ENCODE results near the gene DZIP1L. TPM values are rescaled to one million over a fixed set of nuclear protein-coding genes. Genes with fewer than 3 reads are reported as not detected.

The DZIP1L gene
- total RNA-seq, 1 experiment from 2014 or later: 10.4 TPM

- no peaks in the 10 kb centered on the region for H4K20me1 ChIP-seq (ENCODE audit: control insufficient read depth, insufficient read depth, insufficient read length)
- H3K4me1 ChIP-seq (ENCODE audit: insufficient read depth, low read length): no peaks in the 10 kb centered on the region
- H4K5ac ChIP-seq (ENCODE audit: insufficient read length, low read depth, low read length): no peak overlapping the region
- H3T11ph ChIP-seq (ENCODE audit: low read length): no peak overlapping the region
- DNase-seq: peak; percentile 92
- no peak overlapping the region for H4K91ac ChIP-seq (ENCODE audit: insufficient read length, low read depth, low read length)
- H3K27ac Mint-ChIP-seq: no peak overlapping the region
- no peak overlapping the region for H3K14ac ChIP-seq (ENCODE audit: insufficient read depth, low read length)
- H3K23me2 ChIP-seq (ENCODE audit: insufficient read length, low read depth, low read length, poor library complexity, severe bottlenecking): peaks cover 7% of the 10 kb centered on the region
- no peak overlapping the region for H3K9ac ChIP-seq (ENCODE audit: extremely low read depth, insufficient read length, low read length)
- H3K4me1 Mint-ChIP-seq: peaks cover 22 to 26% of the 10 kb centered on the region in 2 experiments
- H3K27ac ChIP-seq (ENCODE audit: insufficient read length, low read depth, low read length): no peak overlapping the region
- no peaks in the 10 kb centered on the region for H3K9me3 ChIP-seq (ENCODE audit: control insufficient read depth, low read depth, low read length)
- no peak overlapping the region for H2BK12ac ChIP-seq (ENCODE audit: insufficient read length, low read depth, low read length)
- H2AK5ac ChIP-seq (ENCODE audit: insufficient read length, low read length): no peak overlapping the region
- WGBS (ENCODE audit: extremely low coverage, insufficient read length, low lambda C conversion rate): no CpG with 5 or more reads among the region's 8 CpGs
- no peak overlapping the region for H3K18ac ChIP-seq (ENCODE audit: insufficient read length, low read depth, low read length)
- H3K23ac ChIP-seq (ENCODE audit: insufficient read length, low read depth, low read length): no peak overlapping the region
- H2BK120ac ChIP-seq (ENCODE audit: low read depth, low read length, poor library complexity, severe bottlenecking): no peak overlapping the region
- H3K9me3 Mint-ChIP-seq: peaks cover 8% of the 10 kb centered on the region in 2 experiments; a peak in 4 of 5 replicates
- H2BK15ac ChIP-seq (ENCODE audit: low read depth, low read length): no peak overlapping the region
- peaks cover 0 to 10% (median 2%) of the 10 kb centered on the region in 3 experiments; a peak in 2 of 7 replicates for H3K36me3 Mint-ChIP-seq (ENCODE audit: insufficient read depth in 1 of 3, low read depth in 3 of 3)
- H2AFZ ChIP-seq (ENCODE audit: low read length): no peak overlapping the region
- H4K8ac ChIP-seq (replicated peaks; ENCODE audit: insufficient read length, low read depth, low read length): no peak overlapping the region
- H3K4ac ChIP-seq (ENCODE audit: low read depth, low read length): no peak overlapping the region
- peaks cover 3% of the 10 kb centered on the region; the same call in 1 of the 2 replicates for H3K27me3 Mint-ChIP-seq (ENCODE audit: low read depth)
- no peak overlapping the region for H3K56ac ChIP-seq (ENCODE audit: insufficient read length, low read depth, low read length)
- no peak overlapping the region for H2BK20ac ChIP-seq (ENCODE audit: low read depth, low read length, poor library complexity, severe bottlenecking)
- no peak overlapping the region for H3K4me2 ChIP-seq (ENCODE audit: insufficient read depth, insufficient read length, low read length)
- H3K79me2 ChIP-seq (ENCODE audit: insufficient read depth, low read length): no peaks in the 10 kb centered on the region
- peak; percentile 87 for TF ChIP-seq CTCF (conservative IDR thresholded peaks at IDR 0.05)
- no peak overlapping the region for H2BK5ac ChIP-seq (ENCODE audit: insufficient read length, low read length)
- no peak overlapping the region for H3K4me3 Mint-ChIP-seq
- no peaks in the 10 kb centered on the region for H3K27me3 ChIP-seq (ENCODE audit: insufficient read depth, low read length)
- no peaks in the 10 kb centered on the region for H3K79me1 ChIP-seq (ENCODE audit: insufficient read depth, low read depth, low read length, poor library complexity, severe bottlenecking)
Observed at GRCh38 chr3:138118612-138119422, 3.4 kb upstream of the DZIP1L start.
